OCI-LY7 (cell line): Measurements from ENCODE around the gene DDX52. TPM values are rescaled to one million over a fixed set of nuclear protein-coding genes. Genes with fewer than 3 reads are reported as not detected.
"Not testable (repeated sequence)": the region's sequence is repeated elsewhere in the genome, so short reads cannot be mapped to it uniquely, and the experiment has no call there.

Experiments used
- BruUV-seq: library from RNA; stranded (reverse); fragments of 400-500 nt; replicated peaks from 2 replicates; lab custom pipeline; 2021; lab: Mats Ljungman, UMichigan
- CTCF ChIA-PET: fragments of 300-600 bp; sonication (Branson Sonifier 250); formaldehyde crosslinking; loops from one replicate; lab custom pipeline; 2022; ENCODE audit warnings: antibody characterized with exemption; ENCODE audit not compliant: unreplicated experiment; lab: Charles Lee
- POLR2A ChIA-PET: fragments of 300-600 bp; sonication (Branson Sonifier 250); formaldehyde crosslinking; loops from one replicate; lab custom pipeline; 2022; ENCODE audit warnings: antibody characterized with exemption; lab: Charles Lee
- DNase-seq: peaks from one replicate; pipeline ENCODE4 v3.0.0-alpha.2; 2015; ENCODE audit warnings: low spot score
- H2AFZ ChIP-seq: fragments of 200-600 bp; sonication (generic), shearing (Covaris generic); 2 replicates; pipeline ENCODE4 v1.6.1; 2014; ENCODE audit warnings: mild to moderate bottlenecking, antibody characterized with exemption, low read length, moderate library complexity
- H3K27ac ChIP-seq: fragments of 200-600 bp; sonication (generic); 2 replicates; pipeline ENCODE4 v1.5.1; 2014; ENCODE audit warnings: mixed run types, low read depth, mild to moderate bottlenecking, moderate library complexity, low read length, inconsistent platforms; ENCODE audit not compliant: poor library complexity, severe bottlenecking
- H3K36me3 ChIP-seq: fragments of 200-600 bp; sonication (generic); 2 replicates; pipeline ENCODE4 v1.6.1; 2014; ENCODE audit warnings: mild to moderate bottlenecking, antibody characterized with exemption, low read length, moderate library complexity, mixed read lengths; ENCODE audit not compliant: insufficient read depth
- H3K4me1 ChIP-seq: fragments of 200-600 bp; sonication (generic); 2 replicates; pipeline ENCODE4 v1.5.1; 2014; ENCODE audit warnings: mild to moderate bottlenecking, low read length; ENCODE audit not compliant: insufficient read depth, poor library complexity, severe bottlenecking
- H3K4me2 ChIP-seq: fragments of 200-600 bp; sonication (generic); 2 replicates; pipeline ENCODE4 v1.6.1; 2014; ENCODE audit warnings: mild to moderate bottlenecking, low read length
- H3K4me3 ChIP-seq: fragments of 200-600 bp; sonication (generic); 2 replicates; pipeline ENCODE4 v1.5.1; 2014; ENCODE audit warnings: mild to moderate bottlenecking, low read depth, low read length; ENCODE audit not compliant: poor library complexity, severe bottlenecking
- H3K79me2 ChIP-seq: fragments of 200-600 bp; sonication (generic); 2 replicates; pipeline ENCODE4 v1.6.1; 2016; ENCODE audit warnings: low read depth, mild to moderate bottlenecking, low read length, moderate library complexity, mixed read lengths; ENCODE audit not compliant: insufficient read depth
- H3K9me2 ChIP-seq: fragments of 200-600 bp; sonication (generic); 2 replicates; pipeline ENCODE4 v1.6.1; 2016; ENCODE audit warnings: mild to moderate bottlenecking, low read length, mixed read lengths; ENCODE audit not compliant: insufficient read depth
- H3K9me3 ChIP-seq: fragments of 200-600 bp; sonication (generic); 2 replicates; pipeline ENCODE4 v1.6.1; 2014; ENCODE audit warnings: mild to moderate bottlenecking, mixed run types, low read length, mixed read lengths
- H4K20me1 ChIP-seq: fragments of 200-600 bp; sonication (generic); 2 replicates; pipeline ENCODE4 v1.6.1; 2014; ENCODE audit warnings: mild to moderate bottlenecking, antibody characterized with exemption, low read length, moderate library complexity, mixed read lengths; ENCODE audit not compliant: insufficient read depth
- CTCF ChIP-seq: fragments of 200-600 bp; sonication (generic); conservative IDR thresholded peaks from 2 replicates; pipeline ENCODE4 v1.5.1; 2014; ENCODE audit warnings: mild to moderate bottlenecking, antibody characterized with exemption, low read length, moderate library complexity, mixed read lengths
- EZH2phosphoT487 ChIP-seq: fragments of 200-600 bp; sonication (generic); IDR thresholded peaks from 2 replicates; pipeline ENCODE4 v1.6.1; 2018; ENCODE audit warnings: low read depth, borderline replicate concordance, mild to moderate bottlenecking, mixed run types, antibody characterized with exemption, low read length, moderate library complexity, mixed read lengths
- intact Hi-C: fragments of 100-400 bp; cut with micrococcal nuclease; formaldehyde crosslinking; loops from one replicate; pipeline ENCODE4 v1.10.0; 2022; ENCODE audit not compliant: unreplicated experiment
- total RNA-seq, 2 experiments: library from RNA; depleted of rRNA in 1 of 2; stranded (reverse); fragments of >200 nt in 1 of 2; shearing (Covaris generic) in 1 of 2; gene quantifications; 2 replicates each; pipeline ENCODE4 v1.2.3, GENCODE V29; 2014 to 2022

Gene DDX52
- total RNA-seq, 2 experiments from 2014 or later, result 18.1 to 35.2 TPM

GRCh38 chr17:37689317-37689716, 46.1 kb upstream of the DDX52 start:
- DNase-seq, result no peak
- ChIA-PET CTCF (no interaction called here), POLR2A (no interaction called here)
- no peak overlapping the region for H3K4me3 ChIP-seq
- TF ChIP-seq CTCF, result no peak
- TF ChIP-seq EZH2phosphoT487, result no peak
- H3K27ac ChIP-seq, result no peak overlapping the region
- H3K4me1 ChIP-seq, result no peaks in the 10 kb centered on the region
- no peak overlapping the region for H2AFZ ChIP-seq
- H3K36me3 ChIP-seq, result no peaks in the 10 kb centered on the region
- H3K4me2 ChIP-seq, result no peak overlapping the region
- no peaks in the 10 kb centered on the region for H3K79me2 ChIP-seq
- no peaks in the 10 kb centered on the region for H3K9me2 ChIP-seq
- intact Hi-C loops, result no loop called here
- no peaks in the 10 kb centered on the region for H3K9me3 ChIP-seq
- no peaks in the 10 kb centered on the region for H4K20me1 ChIP-seq
- BruUV-seq, result no TSS peak

GRCh38 chr17:37683454-37683984, 40.3 kb upstream of the DDX52 start:
- intact Hi-C loops, result no loop called here
- no peaks in the 10 kb centered on the region for H3K36me3 ChIP-seq
- ChIA-PET POLR2A (no interaction called here), CTCF (no interaction called here)
- no peaks in the 10 kb centered on the region for H3K4me1 ChIP-seq
- no peak overlapping the region for H2AFZ ChIP-seq
- DNase-seq, result no peak
- no peak for TF ChIP-seq EZH2phosphoT487
- no peak for TF ChIP-seq CTCF
- H3K27ac ChIP-seq, result no peak overlapping the region
- H3K79me2 ChIP-seq, result no peaks in the 10 kb centered on the region
- H3K9me2 ChIP-seq, result no peaks in the 10 kb centered on the region
- H3K4me3 ChIP-seq, result no peak overlapping the region
- BruUV-seq, result no TSS peak
- no peak overlapping the region for H3K4me2 ChIP-seq
- no peaks in the 10 kb centered on the region for H3K9me3 ChIP-seq
- no peaks in the 10 kb centered on the region for H4K20me1 ChIP-seq

- Histone ChIP-seq H3K9me2 (no peaks in the 10 kb centered on the region), H4K20me1 (no peaks in the 10 kb centered on the region), H3K4me3 (no peak overlapping the region), H3K27ac (no peak overlapping the region), H3K4me1 (no peaks in the 10 kb centered on the region), H3K9me3 (no peaks in the 10 kb centered on the region), H2AFZ (no peak overlapping the region), H3K79me2 (no peaks in the 10 kb centered on the region), H3K4me2 (no peak overlapping the region), H3K36me3 (no peaks in the 10 kb centered on the region)
- ChIA-PET POLR2A (no interaction called here), CTCF (no interaction called here)
- no peak for DNase-seq
- TF ChIP-seq EZH2phosphoT487 (no peak), CTCF (no peak)
- BruUV-seq, result no TSS peak
- intact Hi-C loops, result no loop called here
Measured at GRCh38 chr17:37682007-37682406, 38.8 kb upstream of the DDX52 start.

GRCh38 chr17:37679995-37680394, 36.7 kb upstream of the DDX52 start:
- intact Hi-C loops, CTCF ChIA-PET, H4K20me1 ChIP-seq, H3K27ac ChIP-seq, H3K9me3 ChIP-seq, BruUV-seq, H3K79me2 ChIP-seq, H3K36me3 ChIP-seq, H3K4me1 ChIP-seq, POLR2A ChIA-PET, H2AFZ ChIP-seq, H3K4me3 ChIP-seq, H3K9me2 ChIP-seq, H3K4me2 ChIP-seq, DNase-seq: not testable (repeated sequence)
